SIG-M5 treated with dmso at 0.1 percent for 504 hours (cell line): Measurements from ENCODE around the gene DMWD.
"Not testable (repeated sequence)": the region's sequence is repeated elsewhere in the genome, so short reads cannot be mapped to it uniquely, and the experiment has no call there.

ENCODE experiments used
- DNase-seq: peaks from one replicate; lab custom pipeline; 2025; ENCODE audit not compliant: unreplicated experiment; lab: John Stamatoyannopoulos, UW

DMWD gene

GRCh38 chr19:45753548-45753947 lies 39.1 kb downstream of the DMWD start:
- DNase-seq = no peak

- DNase-seq = no peak
Observed at GRCh38 chr19:45752639-45753038, 40.0 kb downstream of the DMWD start.

GRCh38 chr19:45751483-45751882 lies 41.2 kb downstream of the DMWD start:
- DNase-seq = not testable (repeated sequence)

GRCh38 chr19:45747513-45747912 lies 45.1 kb downstream of the DMWD start:
- DNase-seq = no peak

GRCh38 chr19:45746866-45747265 lies 45.8 kb downstream of the DMWD start:
- no peak for DNase-seq

GRCh38 chr19:45745606-45746005 lies 47.0 kb downstream of the DMWD start:
- DNase-seq = no peak

GRCh38 chr19:45742969-45743368 lies 49.7 kb downstream of the DMWD start:
- no peak for DNase-seq

GRCh38 chr19:45739498-45740439 lies 52.9 kb downstream of the DMWD start:
- DNase-seq = peak; percentile 83

- no peak for DNase-seq
Observed at GRCh38 chr19:45733160-45733810, 59.4 kb downstream of the DMWD start, which contains the start of gene MEIOSIN. Gene MEIOSIN, plus strand, starts transcription at chr19:45733439. Its CDS starts 1,938 bp downstream, at chr19:45735377.
